Stimulated activated CD4-positive, alpha-beta T cell treated with anti-CD3 and anti-CD28 coated beads, Interleukin-12 subunit alpha, Interleukin-12 subunit beta, amount 100 ng/mL, for 48 hours (primary cell): ENCODE results near the gene SCFD1.
"Not testable (repeated sequence)": the region's sequence is repeated elsewhere in the genome, so short reads cannot be mapped to it uniquely, and the experiment has no call there.

Source experiments
- DNase-seq, 3 donors: peaks; one replicate each; pipeline ENCODE4 v3.0.0-alpha.2; 2020; ENCODE audit warnings: low read depth in 2 of 3, low spot score in 1 of 3

Gene SCFD1, protein sequence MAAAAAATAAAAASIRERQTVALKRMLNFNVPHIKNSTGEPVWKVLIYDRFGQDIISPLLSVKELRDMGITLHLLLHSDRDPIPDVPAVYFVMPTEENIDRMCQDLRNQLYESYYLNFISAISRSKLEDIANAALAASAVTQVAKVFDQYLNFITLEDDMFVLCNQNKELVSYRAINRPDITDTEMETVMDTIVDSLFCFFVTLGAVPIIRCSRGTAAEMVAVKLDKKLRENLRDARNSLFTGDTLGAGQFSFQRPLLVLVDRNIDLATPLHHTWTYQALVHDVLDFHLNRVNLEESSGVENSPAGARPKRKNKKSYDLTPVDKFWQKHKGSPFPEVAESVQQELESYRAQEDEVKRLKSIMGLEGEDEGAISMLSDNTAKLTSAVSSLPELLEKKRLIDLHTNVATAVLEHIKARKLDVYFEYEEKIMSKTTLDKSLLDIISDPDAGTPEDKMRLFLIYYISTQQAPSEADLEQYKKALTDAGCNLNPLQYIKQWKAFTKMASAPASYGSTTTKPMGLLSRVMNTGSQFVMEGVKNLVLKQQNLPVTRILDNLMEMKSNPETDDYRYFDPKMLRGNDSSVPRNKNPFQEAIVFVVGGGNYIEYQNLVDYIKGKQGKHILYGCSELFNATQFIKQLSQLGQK

GRCh38 chr14:30621940-30622830 is at the start of gene SCFD1:
Gene SCFD1 (plus strand): TSS chr14:30622319. CDS start chr14:30622339, 20 bp downstream.
- DNase-seq = peak; percentile 87 to 91 (median 90)

- DNase-seq = no peak
These were observed 49.3 kb upstream of the SCFD1 start for GRCh38 chr14:30572771-30573170.

GRCh38 chr14:30573226-30573814 is 48.8 kb upstream of the SCFD1 start:
- no peak for DNase-seq

DNA sequence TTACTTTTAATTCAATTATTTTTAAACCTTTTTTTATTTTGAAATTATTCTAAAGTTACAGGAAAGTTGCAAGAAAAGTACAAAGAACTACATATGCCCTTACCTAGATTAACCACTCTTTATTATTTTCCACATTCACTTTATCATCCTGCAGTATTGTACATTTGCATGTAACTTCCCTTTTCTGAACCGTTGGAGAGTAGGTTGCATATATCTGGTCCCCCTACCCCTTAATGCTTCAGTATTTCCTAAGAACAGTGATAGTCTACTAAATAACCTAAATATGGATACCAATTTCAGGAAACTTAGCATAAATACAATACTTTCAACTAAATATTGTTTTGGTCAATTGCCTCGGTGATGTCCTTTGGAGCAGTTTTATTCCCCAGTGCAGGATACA is 48.2 kb upstream of the SCFD1 start:
- DNase-seq = no peak

DNA sequence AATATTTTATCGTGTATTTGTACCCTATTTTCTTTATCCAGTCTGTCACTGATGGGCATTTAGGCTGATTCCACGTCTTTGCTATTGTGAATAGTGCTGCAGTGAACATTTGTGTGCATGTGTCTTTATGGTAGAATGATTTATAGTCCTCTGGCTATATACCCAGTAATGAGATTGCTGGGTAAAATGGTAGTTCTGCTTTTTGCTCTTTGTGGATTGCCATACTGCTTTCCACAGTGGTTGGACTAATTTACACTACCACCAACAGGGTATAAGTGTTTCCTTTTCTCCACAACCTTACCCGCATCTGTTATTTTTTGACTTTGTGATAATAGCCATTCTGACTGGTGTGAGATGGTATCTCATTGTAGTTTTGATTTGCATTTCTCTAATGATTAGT is 47.3 kb upstream of the SCFD1 start:
- DNase-seq = not testable (repeated sequence)

DNA sequence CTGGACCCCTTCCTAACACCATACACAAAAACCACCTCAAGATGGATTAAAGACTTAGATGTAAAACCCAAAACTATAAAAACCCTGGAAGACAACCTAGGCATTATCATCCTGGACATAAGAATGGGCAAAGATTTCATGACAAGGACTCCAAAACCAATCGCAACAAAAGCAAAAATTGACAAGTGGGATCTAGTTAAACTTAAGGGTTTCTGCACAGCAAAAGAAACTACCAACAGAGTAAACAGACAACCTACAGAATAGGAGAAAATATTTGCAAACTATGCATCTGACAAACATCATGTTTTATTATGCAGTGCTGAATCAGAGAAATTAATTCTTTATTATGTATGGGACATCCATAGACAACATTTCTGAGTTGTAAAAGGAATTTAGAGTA is 45.8 kb upstream of the SCFD1 start:
- not testable (repeated sequence) for DNase-seq

GRCh38 chr14:30580616-30581282 is 41.4 kb upstream of the SCFD1 start:
- DNase-seq = no peak

DNA sequence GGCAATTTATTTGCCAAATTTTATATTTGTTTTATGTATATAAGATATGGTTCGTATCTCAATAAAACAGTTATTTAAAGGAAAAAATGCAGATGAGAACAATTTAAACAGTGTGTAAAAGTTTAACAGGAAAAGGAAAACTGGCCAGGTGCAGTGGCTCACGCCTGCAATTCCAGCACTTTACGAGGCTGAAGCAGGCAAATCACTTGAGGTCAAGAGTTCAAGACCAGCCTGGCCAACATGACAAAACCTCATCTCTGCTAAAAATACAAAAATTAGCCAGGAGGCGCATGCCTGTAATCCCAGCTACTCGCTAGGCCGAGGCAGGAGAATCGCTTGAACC is 40.9 kb upstream of the SCFD1 start:
- DNase-seq = no peak

DNA sequence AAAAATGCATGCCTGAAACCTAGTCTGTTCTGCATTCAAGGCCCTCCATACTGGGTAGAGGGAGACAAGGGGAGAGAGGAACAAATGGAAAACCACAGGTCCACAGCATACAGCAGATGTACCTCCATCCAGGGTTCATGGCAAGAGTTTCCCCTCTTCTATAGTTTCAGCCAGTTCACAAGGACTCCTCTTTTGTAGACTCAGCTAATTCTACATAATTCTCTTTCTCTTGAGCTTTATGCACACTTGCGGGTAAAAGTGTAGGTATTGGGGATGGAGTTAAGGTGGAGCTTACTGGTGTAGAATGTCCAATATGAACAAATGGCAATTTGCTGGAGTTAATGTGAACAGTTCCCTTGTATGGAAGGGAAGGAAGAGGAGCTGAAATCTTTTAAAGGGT is 39.7 kb upstream of the SCFD1 start:
- no peak for DNase-seq

DNA sequence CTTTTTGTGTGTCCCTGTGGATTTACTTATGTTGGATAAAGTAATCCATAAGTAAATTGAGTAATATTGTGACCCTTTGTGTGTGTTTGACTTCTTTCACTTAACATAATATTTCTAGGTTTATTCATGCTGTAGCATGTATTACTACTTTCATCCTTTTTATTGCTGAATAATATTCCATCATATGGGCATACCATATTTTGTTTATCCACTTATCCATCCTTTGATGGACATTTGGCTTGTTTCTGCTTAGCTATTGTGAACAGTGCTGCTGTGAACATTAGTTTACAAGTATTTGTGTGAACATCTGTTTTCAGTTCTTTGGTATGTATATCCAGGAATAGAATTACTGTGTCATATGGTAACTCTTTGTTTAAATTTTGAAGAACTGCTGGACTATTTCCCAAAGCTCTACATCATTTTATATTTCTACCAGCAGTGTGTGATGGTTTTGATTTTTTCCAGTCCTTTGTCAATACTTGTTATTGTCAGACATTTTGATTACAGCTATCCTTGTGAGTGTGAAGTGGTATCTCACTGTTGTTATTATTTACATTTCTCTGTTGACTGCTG is 38.0 kb upstream of the SCFD1 start:
- no peak for DNase-seq

GRCh38 chr14:30585204-30585603 is 36.9 kb upstream of the SCFD1 start:
- no peak for DNase-seq

DNA sequence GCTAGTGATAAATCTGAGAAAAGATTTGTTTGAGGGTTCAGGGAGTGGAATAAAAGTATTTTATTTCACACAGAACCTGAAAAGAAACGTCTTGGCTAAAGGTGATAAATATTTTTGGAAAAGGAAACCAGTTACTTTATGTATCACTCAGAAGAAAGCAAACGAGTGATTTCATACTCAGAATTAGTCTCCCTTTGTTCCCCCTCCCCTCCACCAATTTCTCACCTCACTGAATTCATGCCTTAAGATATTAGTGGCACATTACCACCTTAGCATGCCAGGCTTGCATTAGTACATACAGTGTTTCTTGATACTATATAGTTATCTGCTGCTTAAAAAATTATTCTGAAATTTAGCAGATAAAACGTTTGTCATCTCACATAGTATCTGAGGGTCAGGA is 35.0 kb upstream of the SCFD1 start:
- DNase-seq = no peak

DNA sequence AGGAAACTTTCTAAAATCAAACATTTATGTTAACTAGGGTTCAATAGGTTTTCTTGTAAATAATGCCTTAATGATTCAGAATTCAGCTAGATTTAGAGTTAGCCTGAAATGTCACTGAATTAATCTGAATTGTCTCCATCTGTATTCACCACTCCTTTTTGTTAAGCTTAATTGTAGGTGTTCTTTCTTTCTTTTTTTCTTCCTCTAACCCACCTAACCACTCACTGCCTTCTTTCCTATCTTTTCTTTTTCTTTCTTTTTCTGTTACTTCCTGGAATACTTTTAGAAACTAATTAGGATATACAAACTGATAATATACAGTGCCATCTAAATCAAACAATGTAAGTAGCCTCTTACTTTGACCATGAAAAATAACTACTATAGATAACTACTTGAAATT is 33.2 kb upstream of the SCFD1 start:
- no peak for DNase-seq

GRCh38 chr14:30596935-30597334 is 25.2 kb upstream of the SCFD1 start:
- DNase-seq = no peak

GRCh38 chr14:30597504-30597903 is 24.6 kb upstream of the SCFD1 start:
- DNase-seq = no peak

GRCh38 chr14:30600922-30601918 is 20.9 kb upstream of the SCFD1 start:
- no peak for DNase-seq

- no peak for DNase-seq
These were observed 18.7 kb upstream of the SCFD1 start for GRCh38 chr14:30603402-30603801.

DNA sequence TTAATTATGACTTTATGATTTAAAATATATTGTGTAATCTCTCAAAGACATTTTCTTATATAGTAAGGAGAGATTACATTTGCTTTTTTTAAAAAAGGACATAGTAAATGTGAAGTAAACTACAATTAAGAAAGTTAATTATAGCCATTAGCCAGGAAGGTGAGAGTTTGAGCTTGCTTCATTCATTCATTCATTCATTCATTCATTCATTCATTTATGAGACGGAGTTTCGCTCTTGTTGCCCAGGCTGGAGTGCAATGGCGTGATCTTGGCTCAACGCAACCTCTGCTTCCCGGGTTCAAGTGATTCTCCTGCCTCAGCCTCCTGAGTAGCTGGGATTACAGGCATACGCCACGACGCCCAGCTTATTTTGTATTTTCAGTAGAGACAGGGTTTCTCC is 17.4 kb upstream of the SCFD1 start:
- DNase-seq = not testable (repeated sequence)

- DNase-seq = no peak
These were observed 14.9 kb upstream of the SCFD1 start for GRCh38 chr14:30607156-30607780.
